ENCODE results near the gene TLE3. TPM values are rescaled to one million over a fixed set of nuclear protein-coding genes. Genes with fewer than 3 reads are reported as not detected.

Gene TLE3
- total and polyA plus RNA-seq, 2 experiments from 2014 or later = 21.2 to 45.9 TPM

- Histone ChIP-seq H3K4me1 (ENCODE audit: insufficient read depth) (peaks cover 8% of the 10 kb centered on the region), H3K4me2 (peak overlapping the region; percentile 73), H2AFZ (no peak overlapping the region), H3K27me3 (peaks cover 3% of the 10 kb centered on the region), H3K36me3 (replicated peaks; ENCODE audit: insufficient read depth, low read depth) (no peaks in the 10 kb centered on the region), H3K27ac (peak overlapping the region; percentile 70), H3K4me3 (no peak overlapping the region), H4K20me1 (ENCODE audit: insufficient read depth, poor library complexity, severe bottlenecking) (no peaks in the 10 kb centered on the region), H3K79me2 (no peaks in the 10 kb centered on the region), H3K9me3 (ENCODE audit: low read depth) (no peaks in the 10 kb centered on the region), H3K9me2 (replicated peaks; ENCODE audit: insufficient read depth) (no peaks in the 10 kb centered on the region)
- TF ChIP-seq EZH2phosphoT487 (IDR thresholded peaks at IDR 0.05; ENCODE audit: low read depth, severe bottlenecking, unreplicated experiment) (no peak), CTCF (IDR thresholded peaks at IDR 0.05; ENCODE audit: poor library complexity) (no peak), EZH2 (IDR thresholded peaks at IDR 0.05; ENCODE audit: borderline replicate concordance) (no peak)
- DNase-seq (ENCODE audit: low spot score) = peak; percentile 85
- 5% methylated on average over 8 of the region's 8 CpGs for WGBS (ENCODE audit: low lambda C conversion rate, missing lambda C conversion rate)
Observed at GRCh38 chr15:70111203-70112073, 13.7 kb upstream of the TLE3 start.

GRCh38 chr15:70109978-70110377 lies 12.3 kb upstream of the TLE3 start:
- Histone ChIP-seq H3K4me3 (no peak overlapping the region), H4K20me1 (ENCODE audit: insufficient read depth, poor library complexity, severe bottlenecking) (no peaks in the 10 kb centered on the region), H3K36me3 (replicated peaks; ENCODE audit: insufficient read depth, low read depth) (no peaks in the 10 kb centered on the region), H3K9me2 (replicated peaks; ENCODE audit: insufficient read depth) (no peaks in the 10 kb centered on the region), H3K27ac (no peak overlapping the region), H3K27me3 (peaks cover 2% of the 10 kb centered on the region), H3K4me1 (ENCODE audit: insufficient read depth) (peaks cover 8% of the 10 kb centered on the region), H2AFZ (no peak overlapping the region), H3K4me2 (no peak overlapping the region), H3K9me3 (ENCODE audit: low read depth) (no peaks in the 10 kb centered on the region), H3K79me2 (no peaks in the 10 kb centered on the region)
- DNase-seq (ENCODE audit: low spot score) = no peak
- 80% methylated on average over 2 of the region's 2 CpGs for WGBS (ENCODE audit: low lambda C conversion rate, missing lambda C conversion rate)
- TF ChIP-seq EZH2phosphoT487 (IDR thresholded peaks at IDR 0.05; ENCODE audit: low read depth, severe bottlenecking, unreplicated experiment) = no peak
- no peak for TF ChIP-seq CTCF (IDR thresholded peaks at IDR 0.05; ENCODE audit: poor library complexity)
- no peak for TF ChIP-seq EZH2 (IDR thresholded peaks at IDR 0.05; ENCODE audit: borderline replicate concordance)

GRCh38 chr15:70109531-70109930 lies 11.8 kb upstream of the TLE3 start:
- Histone ChIP-seq H3K9me3 (ENCODE audit: low read depth) (no peaks in the 10 kb centered on the region), H3K27ac (no peak overlapping the region), H3K9me2 (replicated peaks; ENCODE audit: insufficient read depth) (no peaks in the 10 kb centered on the region), H3K4me2 (no peak overlapping the region), H3K36me3 (replicated peaks; ENCODE audit: insufficient read depth, low read depth) (no peaks in the 10 kb centered on the region), H3K4me3 (no peak overlapping the region), H3K4me1 (ENCODE audit: insufficient read depth) (peaks cover 8% of the 10 kb centered on the region), H4K20me1 (ENCODE audit: insufficient read depth, poor library complexity, severe bottlenecking) (no peaks in the 10 kb centered on the region), H3K79me2 (no peaks in the 10 kb centered on the region), H2AFZ (no peak overlapping the region), H3K27me3 (no peaks in the 10 kb centered on the region)
- DNase-seq (ENCODE audit: low spot score) = no peak
- 93% methylated on average over 3 of the region's 3 CpGs for WGBS (ENCODE audit: low lambda C conversion rate, missing lambda C conversion rate)
- no peak for TF ChIP-seq CTCF (IDR thresholded peaks at IDR 0.05; ENCODE audit: poor library complexity)
- TF ChIP-seq EZH2 (IDR thresholded peaks at IDR 0.05; ENCODE audit: borderline replicate concordance) = no peak
- TF ChIP-seq EZH2phosphoT487 (IDR thresholded peaks at IDR 0.05; ENCODE audit: low read depth, severe bottlenecking, unreplicated experiment) = no peak

Data from hepatocyte (in vitro differentiated cells).